Fibroblast of the aortic adventitia (primary cell): ENCODE data around the gene SMAP2. TPM values are rescaled to one million over a fixed set of nuclear protein-coding genes. Genes with fewer than 3 reads are reported as not detected.
"Not testable (repeated sequence)": the region's sequence is repeated elsewhere in the genome, so short reads cannot be mapped to it uniquely, and the experiment has no call there.

ENCODE experiments used
- DNase-seq: peaks from one replicate; pipeline ENCODE4 v3.0.0-alpha.2; 2010; ENCODE audit warnings: low read depth
- H3K4me3 ChIP-seq: 2 replicates; pipeline ENCODE4 v1.5.1; 2011; ENCODE audit warnings: low read depth, mild to moderate bottlenecking, control low read depth, low read length, moderate library complexity
- total RNA-seq: library from RNA; depleted of rRNA; stranded (reverse); fragments of >200 nt; gene quantifications from 2 replicates; pipeline ENCODE4 v1.2.3, GENCODE V29; 2012; ENCODE audit warnings: low replicate concordance
- TF ChIP-seq, protein P1 (sequence below): IDR thresholded peaks from 2 replicates; pipeline ENCODE4 v1.5.1; 2011; ENCODE audit warnings: mild to moderate bottlenecking, low read length, control low read depth, inconsistent platforms; ENCODE audit not compliant: insufficient read depth

The SMAP2 gene
- total RNA-seq, 1 donor, result 27.4 TPM

- TF ChIP-seq, protein P1, sequence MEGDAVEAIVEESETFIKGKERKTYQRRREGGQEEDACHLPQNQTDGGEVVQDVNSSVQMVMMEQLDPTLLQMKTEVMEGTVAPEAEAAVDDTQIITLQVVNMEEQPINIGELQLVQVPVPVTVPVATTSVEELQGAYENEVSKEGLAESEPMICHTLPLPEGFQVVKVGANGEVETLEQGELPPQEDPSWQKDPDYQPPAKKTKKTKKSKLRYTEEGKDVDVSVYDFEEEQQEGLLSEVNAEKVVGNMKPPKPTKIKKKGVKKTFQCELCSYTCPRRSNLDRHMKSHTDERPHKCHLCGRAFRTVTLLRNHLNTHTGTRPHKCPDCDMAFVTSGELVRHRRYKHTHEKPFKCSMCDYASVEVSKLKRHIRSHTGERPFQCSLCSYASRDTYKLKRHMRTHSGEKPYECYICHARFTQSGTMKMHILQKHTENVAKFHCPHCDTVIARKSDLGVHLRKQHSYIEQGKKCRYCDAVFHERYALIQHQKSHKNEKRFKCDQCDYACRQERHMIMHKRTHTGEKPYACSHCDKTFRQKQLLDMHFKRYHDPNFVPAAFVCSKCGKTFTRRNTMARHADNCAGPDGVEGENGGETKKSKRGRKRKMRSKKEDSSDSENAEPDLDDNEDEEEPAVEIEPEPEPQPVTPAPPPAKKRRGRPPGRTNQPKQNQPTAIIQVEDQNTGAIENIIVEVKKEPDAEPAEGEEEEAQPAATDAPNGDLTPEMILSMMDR, result no peak
- no peak for DNase-seq
- H3K4me3 ChIP-seq, result no peak overlapping the region
Observed at GRCh38 chr1:40385437-40386358, 12.2 kb downstream of the SMAP2 start.

GRCh38 chr1:40386359-40386723 lies 12.8 kb downstream of the SMAP2 start:
- TF ChIP-seq, protein P1, result no peak
- no peak overlapping the region for H3K4me3 ChIP-seq
- DNase-seq, result no peak

- H3K4me3 ChIP-seq, result no peak overlapping the region
- DNase-seq, result no peak
- TF ChIP-seq, protein P1, result no peak
Observed at GRCh38 chr1:40386796-40387195, 13.3 kb downstream of the SMAP2 start.

DNA sequence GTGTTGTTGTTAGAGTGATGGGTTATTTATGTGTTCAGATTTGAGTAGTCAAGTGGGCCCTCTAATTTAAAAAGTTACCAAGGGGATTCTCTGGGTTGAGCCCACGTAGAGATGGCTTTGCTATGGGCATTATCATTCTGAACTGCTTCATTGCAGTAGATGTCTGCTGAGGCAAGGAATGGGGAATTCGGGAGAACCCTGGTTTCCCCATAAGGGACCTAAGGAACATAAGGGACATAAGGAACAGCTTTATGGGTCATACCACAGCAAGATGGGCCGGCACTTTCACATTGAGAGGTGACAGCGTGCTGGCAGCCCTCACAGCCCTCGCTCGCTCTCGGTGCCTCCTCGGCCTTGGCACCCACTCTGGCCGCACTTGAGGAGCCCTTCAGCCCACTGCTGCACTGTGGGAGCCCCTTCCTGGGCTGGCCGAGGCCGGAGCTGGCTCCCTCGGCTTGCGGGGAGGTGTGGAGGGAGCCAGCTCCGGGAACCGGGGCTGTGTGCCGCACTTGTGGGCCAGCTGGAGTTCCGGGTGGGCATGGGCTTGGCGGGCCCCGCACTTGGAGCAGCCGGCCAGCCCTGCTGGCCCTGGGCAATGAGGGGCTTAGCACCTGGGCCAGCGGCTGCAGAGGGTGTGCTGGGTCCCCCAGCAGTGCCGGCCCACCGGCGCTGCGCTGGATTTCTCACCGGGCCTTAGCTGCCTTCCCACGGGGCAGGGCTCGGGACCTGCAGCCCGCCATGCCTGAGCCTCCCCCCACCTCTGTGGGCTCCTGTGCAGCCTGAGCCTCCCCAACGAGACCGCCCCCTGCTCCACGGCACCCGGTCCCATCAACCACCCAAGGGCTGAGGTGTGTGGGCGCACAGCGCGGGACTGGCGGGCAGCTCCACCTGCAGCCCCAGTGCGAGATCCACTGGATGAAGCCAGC lies 14.1 kb downstream of the SMAP2 start:
- DNase-seq, H3K4me3 ChIP-seq: not testable (repeated sequence)

DNA sequence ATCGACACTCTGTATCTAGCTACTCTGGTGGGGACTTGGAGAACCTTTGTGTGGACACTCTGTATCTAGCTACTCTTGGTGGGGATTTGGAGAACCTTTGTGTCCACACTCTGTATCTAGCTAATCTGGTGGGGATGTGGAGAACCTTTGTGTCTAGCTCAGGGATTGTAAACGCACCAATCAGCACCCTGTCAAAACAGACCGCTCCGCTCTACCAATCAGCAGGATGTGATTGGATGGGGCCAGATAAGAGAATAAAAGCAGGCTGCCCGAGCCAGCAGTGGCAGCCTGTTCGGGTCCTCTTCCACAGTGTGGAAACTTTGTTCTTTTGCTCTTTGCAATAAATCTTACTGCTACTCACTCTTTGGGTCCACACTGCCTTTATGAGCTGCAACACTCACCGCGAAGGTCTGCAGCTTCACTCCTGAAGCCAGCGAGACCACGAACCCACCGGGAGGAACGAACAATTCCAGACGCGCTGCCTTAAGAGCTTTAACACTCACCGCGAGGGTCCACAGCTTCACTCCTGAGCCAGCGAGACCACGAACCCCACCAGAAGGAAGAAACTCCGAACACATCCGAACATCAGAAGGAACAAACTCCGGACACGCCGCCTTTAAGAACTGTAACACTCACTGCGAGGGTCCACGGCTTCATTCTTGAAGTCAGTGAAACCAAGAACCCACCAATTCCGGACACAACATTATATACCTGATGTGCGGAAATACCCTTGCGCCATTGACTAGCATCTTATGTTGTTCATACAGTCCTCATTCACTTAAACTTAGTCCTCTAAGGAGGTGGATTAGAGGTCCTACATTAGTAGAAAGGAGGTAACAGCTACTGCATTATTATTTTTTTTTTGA lies 15.2 kb downstream of the SMAP2 start:
- DNase-seq, result not testable (repeated sequence)

DNA sequence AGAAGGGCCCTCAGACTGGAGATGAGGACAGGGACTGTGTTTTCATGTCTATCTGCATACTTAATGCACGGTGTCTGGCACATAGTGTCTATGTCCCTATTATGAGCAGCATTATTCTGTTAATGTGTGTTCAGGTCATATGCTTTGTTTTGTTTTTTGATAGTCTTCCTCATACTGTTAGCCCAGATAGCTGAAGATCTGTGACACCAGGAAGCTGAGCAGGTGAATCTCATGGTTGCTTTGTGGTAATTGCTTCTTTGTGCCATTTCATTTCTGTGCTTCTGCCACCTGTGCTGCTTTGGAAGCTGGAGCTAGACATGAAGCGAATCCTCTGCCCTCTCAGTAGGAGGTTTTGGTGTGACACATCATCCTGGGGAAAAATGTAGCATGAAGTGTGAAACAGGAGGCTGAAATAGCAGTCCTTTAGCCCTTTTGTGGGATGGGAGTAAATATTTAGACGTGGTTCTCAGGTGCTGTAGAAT lies 15.8 kb downstream of the SMAP2 start:
- no peak for DNase-seq
- TF ChIP-seq, protein P1, result no peak
- no peak overlapping the region for H3K4me3 ChIP-seq

More for the DNA sequence above, 15.2 kb downstream of the SMAP2 start:
- H3K4me3 ChIP-seq, result not testable (repeated sequence)

DNA sequence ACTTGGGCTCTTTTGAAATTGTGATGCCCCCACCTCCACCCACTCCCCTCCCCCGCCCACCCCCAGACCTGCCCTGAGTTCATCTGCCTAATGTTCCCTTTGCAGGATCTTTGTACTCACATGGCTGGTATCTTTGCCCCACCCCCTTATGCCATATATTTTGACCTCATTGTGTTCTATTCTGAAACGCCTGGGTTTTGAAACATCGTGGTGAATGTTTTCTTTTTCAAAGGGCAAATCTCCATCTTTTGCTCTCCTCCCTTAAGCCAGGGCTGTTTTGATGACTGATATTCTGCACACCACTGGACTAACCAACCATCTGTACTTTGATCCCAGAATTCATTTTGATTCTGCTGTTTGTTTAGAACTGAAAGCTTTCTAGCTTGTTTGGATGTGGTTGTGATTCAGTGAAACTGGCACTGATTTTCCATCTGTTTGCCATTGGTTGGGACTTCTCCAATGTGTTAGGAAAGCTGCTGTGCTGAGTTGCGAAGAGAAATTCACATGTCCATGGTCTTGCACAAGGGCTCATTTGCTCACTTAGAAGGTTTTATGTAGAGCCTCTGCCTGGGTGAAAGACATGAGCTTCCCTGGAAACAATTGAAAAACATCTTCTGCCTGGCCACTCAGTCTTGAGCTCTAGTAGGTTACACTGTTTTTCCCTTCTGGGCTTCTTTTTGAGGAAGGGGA lies 16.5 kb downstream of the SMAP2 start:
- TF ChIP-seq, protein P1, result no peak
- peak; percentile 93 for DNase-seq
- no peak overlapping the region for H3K4me3 ChIP-seq
